Bone marrow (tissue), 2 donors: Measurements from ENCODE around the gene HMMR.
"Not testable (repeated sequence)": the region's sequence is repeated elsewhere in the genome, so short reads cannot be mapped to it uniquely, and the experiment has no call there.

ENCODE experiments used
- DNase-seq, 2 donors: peaks; one replicate each; lab custom pipeline; 2025; lab: John Stamatoyannopoulos, UW

The HMMR gene

DNA sequence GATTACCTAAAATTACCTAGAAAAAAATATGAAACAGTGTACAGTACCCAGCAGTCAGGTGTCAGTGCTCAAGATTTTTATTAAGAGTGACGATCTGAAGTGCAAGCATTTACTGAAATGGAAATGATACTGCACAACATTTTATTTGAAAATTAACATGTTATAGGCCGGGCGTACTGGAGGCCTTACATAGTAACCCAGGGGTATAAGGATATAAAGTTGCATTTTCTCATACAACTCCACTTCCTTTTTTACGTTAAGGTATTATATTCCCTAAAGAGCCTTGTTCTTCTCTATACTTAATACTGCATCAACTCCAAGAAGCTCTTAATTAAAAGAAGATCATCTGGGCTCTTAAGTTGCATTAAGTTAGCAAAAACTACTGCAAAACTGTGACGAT is 48.3 kb downstream of the HMMR start:
- DNase-seq: no peak

DNA sequence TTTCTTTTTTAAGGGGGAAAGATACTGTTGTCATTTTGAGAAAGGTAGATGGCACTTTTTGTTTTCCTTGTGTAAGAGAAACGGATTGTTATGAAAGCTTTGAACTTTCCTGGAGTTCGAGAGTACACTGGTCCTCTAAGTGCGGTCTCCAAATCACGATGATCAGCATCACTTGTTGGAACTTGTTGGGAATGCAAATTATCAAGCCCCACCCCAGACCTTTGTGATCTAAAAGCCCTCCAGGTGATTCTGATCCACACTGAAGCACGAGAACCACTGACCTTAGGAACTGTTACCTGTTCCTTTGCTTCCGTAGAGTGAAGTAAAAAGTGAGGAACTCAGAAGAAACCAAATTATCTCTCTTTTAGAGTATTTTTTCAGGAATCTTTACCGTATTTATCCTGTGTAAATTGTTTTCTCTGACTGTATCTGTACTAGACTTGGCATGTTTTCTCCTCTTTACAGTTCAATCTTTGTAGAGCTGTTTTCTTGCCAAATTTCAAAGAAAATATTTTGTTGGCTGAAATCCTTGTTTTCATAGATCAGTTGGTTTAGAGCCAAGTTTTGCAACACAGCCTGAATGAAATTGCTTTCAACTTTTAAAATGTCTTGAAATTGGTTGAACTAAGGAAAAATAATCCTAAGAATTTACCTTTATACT is 49.0 kb downstream of the HMMR start:
- DNase-seq: no peak

DNA sequence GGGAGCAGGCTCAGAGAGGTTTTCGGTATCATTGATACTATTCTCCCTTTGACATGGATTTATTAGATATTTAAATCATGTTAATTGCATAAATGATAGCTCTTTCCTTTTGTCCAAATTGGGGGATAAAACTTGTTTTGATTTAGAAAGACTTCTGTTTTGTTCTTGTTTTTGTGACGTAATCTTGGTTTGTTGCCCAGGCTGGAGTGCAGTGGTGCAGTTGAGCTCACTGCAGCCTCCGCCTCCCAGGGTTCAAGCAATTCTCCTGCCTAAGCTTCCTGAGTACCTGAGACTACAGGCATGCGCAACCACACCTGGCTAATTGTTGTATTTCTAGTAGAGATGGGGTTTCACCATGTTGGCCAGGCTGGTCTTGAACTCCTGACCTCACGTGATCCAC is 52.1 kb downstream of the HMMR start:
- no peak for DNase-seq

- DNase-seq: no peak
These were observed 64.7 kb downstream of the HMMR start for GRCh38 chr5:163525096-163525495.

DNA sequence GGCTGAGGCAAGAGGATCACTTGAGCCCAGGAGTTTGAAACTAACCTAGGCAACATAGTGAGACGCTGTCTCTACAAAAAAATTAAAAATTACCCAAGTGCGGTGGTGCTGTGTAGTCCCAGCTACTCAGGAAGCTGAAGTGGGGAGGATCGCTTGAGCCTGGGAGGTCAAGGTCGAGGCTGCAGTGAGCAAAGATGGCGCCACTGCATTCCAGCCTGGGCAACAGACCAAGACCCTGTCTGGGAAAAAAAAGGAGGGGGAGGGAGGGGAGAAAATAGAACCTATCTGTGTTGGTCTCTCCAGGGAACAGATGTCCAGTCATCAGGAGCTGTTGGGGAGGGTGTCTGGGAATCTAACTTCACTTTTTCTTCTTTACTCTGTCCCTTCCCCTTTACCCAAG is 69.3 kb downstream of the HMMR start:
- DNase-seq: no peak

- no peak for DNase-seq
These were observed 70.8 kb downstream of the HMMR start for GRCh38 chr5:163531272-163531671.

DNA sequence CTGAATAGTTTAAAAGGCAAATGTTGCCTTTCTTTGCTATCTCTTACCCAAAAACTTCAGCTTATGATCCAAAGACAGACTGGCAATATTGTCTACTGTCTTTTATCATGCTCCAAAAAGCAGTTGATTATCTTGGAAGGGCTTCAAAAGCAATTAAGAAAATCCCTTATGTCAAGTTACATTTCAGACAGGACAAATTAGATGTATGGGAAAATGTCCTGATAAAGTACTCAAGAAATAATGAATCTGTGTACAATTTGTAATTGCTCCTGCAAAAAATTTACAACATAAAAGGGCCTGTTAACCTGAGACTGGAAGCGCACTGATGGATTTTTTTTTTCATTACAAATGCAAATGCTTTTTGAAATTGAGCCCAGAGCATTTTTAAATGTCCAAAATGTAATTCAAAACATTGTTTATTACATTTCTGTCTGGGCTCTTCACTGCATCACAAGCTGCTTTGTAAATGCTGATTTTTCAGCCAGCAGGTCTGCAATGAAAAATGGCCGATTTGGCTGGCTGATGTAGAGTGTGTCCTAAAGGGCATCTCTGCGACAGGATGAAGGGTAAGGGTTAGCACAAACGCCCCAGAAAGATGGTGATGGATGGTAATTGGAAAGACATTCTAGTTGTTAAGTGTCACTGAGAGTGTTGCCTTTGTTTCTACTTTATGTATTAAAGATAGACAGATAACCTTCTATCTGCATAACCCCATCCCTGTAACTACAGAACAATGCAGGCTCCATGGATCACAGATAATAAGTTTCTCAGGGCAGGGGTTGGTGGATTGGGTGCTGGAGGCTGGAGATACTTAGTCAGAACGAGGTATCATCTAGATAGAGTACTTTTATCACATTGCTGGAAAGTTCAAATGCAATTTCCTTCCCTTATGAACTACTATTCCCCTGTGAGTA is 72.0 kb downstream of the HMMR start:
- no peak for DNase-seq

DNA sequence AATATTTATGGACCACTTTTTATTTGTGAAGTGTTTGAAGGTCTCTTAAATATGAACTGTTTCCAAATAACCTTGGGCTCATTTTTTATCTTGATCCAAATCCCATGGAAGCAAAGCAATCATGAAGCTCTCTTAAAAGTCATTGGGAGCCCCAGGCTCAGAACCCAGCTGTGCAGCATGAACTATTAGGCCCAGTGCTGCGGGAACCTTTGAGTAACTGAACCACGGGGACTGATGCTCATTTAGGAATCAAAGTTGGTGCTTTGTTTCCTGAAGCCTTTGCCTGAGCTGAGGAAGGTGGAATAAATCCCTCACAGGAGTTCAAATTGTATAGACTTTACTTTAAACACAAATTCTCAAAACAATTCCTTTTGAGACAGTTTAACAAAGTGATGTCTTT is 72.8 kb downstream of the HMMR start:
- no peak for DNase-seq

DNA sequence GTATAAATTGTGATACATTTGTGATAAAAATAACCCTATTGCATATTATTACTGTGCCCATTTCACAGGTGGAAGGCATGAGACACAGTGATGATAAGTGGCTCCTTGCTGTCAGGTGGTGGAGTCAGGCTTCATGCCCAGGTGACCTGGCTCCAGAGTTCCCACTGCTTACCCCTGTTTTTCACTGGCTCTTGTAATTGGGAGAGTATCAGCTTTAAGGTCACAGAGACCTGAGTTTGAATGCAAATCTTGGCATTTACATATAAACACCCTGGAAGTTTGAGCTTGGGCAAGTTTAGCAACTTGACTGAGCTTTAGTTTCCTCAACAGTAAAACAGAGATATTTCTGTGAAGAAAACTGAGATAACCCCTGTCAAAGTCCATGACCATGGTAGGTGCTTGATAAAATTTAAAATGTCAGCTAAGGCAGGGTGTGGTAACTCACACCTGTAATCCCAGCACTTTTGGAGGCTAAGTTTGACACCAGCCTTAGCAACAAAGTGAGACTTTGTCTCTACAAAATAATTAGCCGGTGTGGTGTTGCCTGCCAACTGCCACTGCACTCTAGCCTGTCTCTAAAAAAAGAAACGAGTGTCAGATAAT is 74.2 kb downstream of the HMMR start:
- no peak for DNase-seq

- no peak for DNase-seq
These were observed 74.9 kb downstream of the HMMR start for GRCh38 chr5:163535290-163535689.

GRCh38 chr5:163536442-163536841 is 76.0 kb downstream of the HMMR start:
- DNase-seq: not testable (repeated sequence)

DNA sequence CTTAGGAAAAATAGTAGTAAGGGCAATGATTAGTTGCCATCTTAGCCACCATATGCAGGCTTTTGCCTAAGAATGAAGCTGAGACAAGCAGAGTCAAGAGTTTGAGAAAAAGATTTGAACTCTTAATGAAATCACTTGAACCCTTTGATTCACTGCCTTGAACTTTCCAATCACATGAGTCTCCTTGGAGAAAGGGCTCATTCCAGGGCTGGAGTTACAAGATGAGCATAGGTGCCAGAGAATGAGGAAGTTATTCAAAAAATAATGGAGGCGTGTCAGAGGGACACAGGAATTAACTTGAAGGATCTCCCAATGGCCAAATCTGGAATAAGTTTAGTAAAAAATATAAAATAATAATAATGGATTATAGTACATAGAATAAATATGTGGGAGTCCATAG is 80.3 kb downstream of the HMMR start:
- DNase-seq: no peak
